ENCODE measurements around the gene ELK4. TPM values are rescaled to one million over a fixed set of nuclear protein-coding genes. Genes with fewer than 3 reads are reported as not detected.

Gene ELK4
- total RNA-seq, 1 donor from 2014 or later: 37.2 TPM

GRCh38 chr1:205667909-205668643, 36.3 kb upstream of the ELK4 start:
- no peak overlapping the region for H3K27ac Mint-ChIP-seq (ENCODE audit: unreplicated experiment)
- H3K4me1 Mint-ChIP-seq (ENCODE audit: low read depth): no peaks in the 10 kb centered on the region
- no peak for DNase-seq (ENCODE audit: low spot score)
- H3K27me3 Mint-ChIP-seq (ENCODE audit: low read depth): no peaks in the 10 kb centered on the region
- no peaks in the 10 kb centered on the region for H3K9me3 Mint-ChIP-seq (ENCODE audit: low read depth)
- no peak overlapping the region for H3K4me3 Mint-ChIP-seq (ENCODE audit: unreplicated experiment)
- TF ChIP-seq, protein P1, sequence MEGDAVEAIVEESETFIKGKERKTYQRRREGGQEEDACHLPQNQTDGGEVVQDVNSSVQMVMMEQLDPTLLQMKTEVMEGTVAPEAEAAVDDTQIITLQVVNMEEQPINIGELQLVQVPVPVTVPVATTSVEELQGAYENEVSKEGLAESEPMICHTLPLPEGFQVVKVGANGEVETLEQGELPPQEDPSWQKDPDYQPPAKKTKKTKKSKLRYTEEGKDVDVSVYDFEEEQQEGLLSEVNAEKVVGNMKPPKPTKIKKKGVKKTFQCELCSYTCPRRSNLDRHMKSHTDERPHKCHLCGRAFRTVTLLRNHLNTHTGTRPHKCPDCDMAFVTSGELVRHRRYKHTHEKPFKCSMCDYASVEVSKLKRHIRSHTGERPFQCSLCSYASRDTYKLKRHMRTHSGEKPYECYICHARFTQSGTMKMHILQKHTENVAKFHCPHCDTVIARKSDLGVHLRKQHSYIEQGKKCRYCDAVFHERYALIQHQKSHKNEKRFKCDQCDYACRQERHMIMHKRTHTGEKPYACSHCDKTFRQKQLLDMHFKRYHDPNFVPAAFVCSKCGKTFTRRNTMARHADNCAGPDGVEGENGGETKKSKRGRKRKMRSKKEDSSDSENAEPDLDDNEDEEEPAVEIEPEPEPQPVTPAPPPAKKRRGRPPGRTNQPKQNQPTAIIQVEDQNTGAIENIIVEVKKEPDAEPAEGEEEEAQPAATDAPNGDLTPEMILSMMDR (IDR thresholded peaks at IDR 0.05): no peak
- no peaks in the 10 kb centered on the region for H3K36me3 Mint-ChIP-seq (ENCODE audit: low read depth)

DNA sequence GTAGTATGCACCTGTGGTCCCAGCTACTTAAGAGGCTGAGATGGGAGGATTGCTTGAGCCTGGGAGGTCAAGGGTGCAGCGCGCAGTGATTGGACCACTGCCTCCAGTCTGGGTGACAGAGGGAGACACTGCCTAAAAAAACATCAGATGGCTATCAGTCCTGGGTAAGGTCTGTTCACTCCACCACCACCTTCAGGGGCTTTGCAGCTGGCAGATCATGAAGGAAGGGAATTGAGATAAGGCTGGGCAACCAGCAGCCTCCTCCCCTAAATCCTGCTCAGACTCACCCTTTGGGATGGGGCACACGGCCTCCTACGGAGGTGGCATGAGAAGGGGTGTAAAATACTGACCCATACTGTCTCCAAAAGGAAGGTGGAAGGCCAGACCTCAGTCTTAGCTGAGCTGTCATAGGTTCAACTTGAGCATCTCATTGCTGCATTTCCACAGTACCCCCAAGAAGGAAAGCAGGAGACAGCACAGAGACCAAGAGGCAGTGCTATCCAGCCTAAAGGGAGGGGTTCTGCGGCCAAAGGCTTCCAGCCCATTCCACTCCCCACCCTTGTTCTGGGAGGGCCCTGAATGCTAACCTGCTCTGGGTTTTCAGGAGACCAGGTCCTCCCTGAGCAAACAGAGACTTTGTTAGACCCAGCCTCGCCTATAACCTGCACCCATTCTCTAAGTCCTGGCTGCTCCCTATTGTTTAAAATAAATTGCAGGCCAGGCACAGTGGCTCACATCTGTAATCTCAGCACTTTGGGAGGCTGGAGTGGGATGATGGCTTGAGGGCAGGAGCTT, 34.8 kb upstream of the ELK4 start:
- H3K27me3 Mint-ChIP-seq (ENCODE audit: low read depth): no peaks in the 10 kb centered on the region
- no peak overlapping the region for H3K4me3 Mint-ChIP-seq (ENCODE audit: unreplicated experiment)
- TF ChIP-seq, protein P1 (IDR thresholded peaks at IDR 0.05): no peak
- no peaks in the 10 kb centered on the region for H3K4me1 Mint-ChIP-seq (ENCODE audit: low read depth)
- DNase-seq (ENCODE audit: low spot score): no peak
- H3K27ac Mint-ChIP-seq (ENCODE audit: unreplicated experiment): no peak overlapping the region
- no peaks in the 10 kb centered on the region for H3K36me3 Mint-ChIP-seq (ENCODE audit: low read depth)
- H3K9me3 Mint-ChIP-seq (ENCODE audit: low read depth): no peaks in the 10 kb centered on the region

DNA sequence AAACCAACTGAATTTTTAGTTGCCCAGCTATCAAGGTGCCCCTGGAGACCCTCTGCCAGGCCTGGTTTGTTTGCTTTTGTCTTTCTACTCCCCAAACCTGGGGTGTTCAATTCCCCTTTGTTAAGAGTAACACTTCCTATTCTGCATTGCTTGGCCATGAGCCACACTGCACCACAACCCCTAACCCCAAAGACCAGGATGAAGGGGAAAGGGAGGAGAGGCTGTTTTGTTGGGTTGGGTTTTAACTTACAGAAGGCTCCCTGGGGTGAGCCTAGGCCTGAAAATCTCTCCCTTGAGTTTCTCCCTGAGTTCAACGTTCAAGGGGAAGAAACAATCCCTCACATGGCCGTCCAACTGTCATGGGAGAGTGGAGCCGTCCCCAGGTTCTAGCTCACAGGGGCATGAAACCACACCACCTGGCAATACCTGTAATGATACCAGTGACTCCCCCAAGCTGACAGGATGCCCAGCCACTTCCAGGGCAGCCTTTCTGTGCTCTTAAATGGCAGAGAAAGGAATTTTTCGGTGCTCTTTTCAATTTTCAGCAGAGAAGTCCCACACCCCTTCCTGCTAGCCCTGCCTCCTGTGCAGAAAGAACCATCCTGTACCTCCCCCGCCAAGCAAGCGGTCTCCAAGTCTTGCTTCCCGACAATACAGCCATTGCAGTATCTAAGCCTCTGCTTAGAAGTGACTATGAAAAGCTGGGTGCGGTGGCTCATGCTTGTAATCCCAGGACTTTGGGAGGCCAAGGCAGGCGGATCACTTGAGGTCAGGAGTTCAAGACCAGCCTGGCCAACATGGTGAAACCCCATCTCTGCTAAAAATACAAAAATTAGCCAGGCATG, 33.6 kb upstream of the ELK4 start:
- TF ChIP-seq, protein P1 (IDR thresholded peaks at IDR 0.05): no peak
- no peaks in the 10 kb centered on the region for H3K4me1 Mint-ChIP-seq (ENCODE audit: low read depth)
- no peaks in the 10 kb centered on the region for H3K27me3 Mint-ChIP-seq (ENCODE audit: low read depth)
- DNase-seq (ENCODE audit: low spot score): no peak
- no peak overlapping the region for H3K27ac Mint-ChIP-seq (ENCODE audit: unreplicated experiment)
- no peaks in the 10 kb centered on the region for H3K36me3 Mint-ChIP-seq (ENCODE audit: low read depth)
- H3K4me3 Mint-ChIP-seq (ENCODE audit: unreplicated experiment): no peak overlapping the region
- no peaks in the 10 kb centered on the region for H3K9me3 Mint-ChIP-seq (ENCODE audit: low read depth)

- Mint-ChIP-seq H3K4me3 (ENCODE audit: unreplicated experiment) (no peak overlapping the region), H3K27ac (ENCODE audit: unreplicated experiment) (no peak overlapping the region), H3K9me3 (ENCODE audit: low read depth) (no peaks in the 10 kb centered on the region), H3K36me3 (ENCODE audit: low read depth) (no peaks in the 10 kb centered on the region), H3K4me1 (ENCODE audit: low read depth) (no peaks in the 10 kb centered on the region), H3K27me3 (ENCODE audit: low read depth) (no peaks in the 10 kb centered on the region)
- DNase-seq (ENCODE audit: low spot score): peak; percentile 85
- TF ChIP-seq, protein P1 (IDR thresholded peaks at IDR 0.05): no peak
Measured at GRCh38 chr1:205664399-205665017, 32.7 kb upstream of the ELK4 start.
